ELR (cell line): ENCODE data around the gene GRID1.

Source experiments
- DNase-seq: peaks from one replicate; pipeline ENCODE4 v3.0.0-alpha.2; 2015; ENCODE audit warnings: low read depth

GRID1 gene

DNA sequence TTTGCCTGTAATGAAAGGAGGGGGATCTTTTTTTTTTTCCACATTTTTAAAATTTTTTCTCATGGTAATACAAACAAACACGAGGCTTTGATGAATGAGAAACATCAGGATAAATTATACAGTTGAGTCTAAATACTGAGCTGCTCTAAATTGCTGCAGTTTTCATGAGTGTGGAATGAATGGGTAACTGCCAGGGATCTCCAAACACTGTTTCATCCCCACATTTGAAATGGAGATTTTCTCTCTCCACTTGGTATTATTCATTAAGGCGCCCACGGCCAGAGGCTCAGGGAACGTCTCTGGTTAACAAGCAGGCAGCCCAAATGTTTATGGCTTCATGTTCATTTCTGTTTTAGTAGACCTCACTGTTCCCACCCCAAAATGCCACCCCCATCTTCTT, 717.1 kb downstream of the GRID1 start:
- DNase-seq = no peak

- DNase-seq = no peak
Observed at GRCh38 chr10:85648279-85648754, 718.3 kb downstream of the GRID1 start.

- no peak for DNase-seq
Observed at GRCh38 chr10:85647741-85648140, 718.9 kb downstream of the GRID1 start.

- peak; percentile 14 for DNase-seq
Observed at GRCh38 chr10:85645926-85646711, 720.5 kb downstream of the GRID1 start.

GRCh38 chr10:85645053-85645452, 721.5 kb downstream of the GRID1 start:
- no peak for DNase-seq

DNA sequence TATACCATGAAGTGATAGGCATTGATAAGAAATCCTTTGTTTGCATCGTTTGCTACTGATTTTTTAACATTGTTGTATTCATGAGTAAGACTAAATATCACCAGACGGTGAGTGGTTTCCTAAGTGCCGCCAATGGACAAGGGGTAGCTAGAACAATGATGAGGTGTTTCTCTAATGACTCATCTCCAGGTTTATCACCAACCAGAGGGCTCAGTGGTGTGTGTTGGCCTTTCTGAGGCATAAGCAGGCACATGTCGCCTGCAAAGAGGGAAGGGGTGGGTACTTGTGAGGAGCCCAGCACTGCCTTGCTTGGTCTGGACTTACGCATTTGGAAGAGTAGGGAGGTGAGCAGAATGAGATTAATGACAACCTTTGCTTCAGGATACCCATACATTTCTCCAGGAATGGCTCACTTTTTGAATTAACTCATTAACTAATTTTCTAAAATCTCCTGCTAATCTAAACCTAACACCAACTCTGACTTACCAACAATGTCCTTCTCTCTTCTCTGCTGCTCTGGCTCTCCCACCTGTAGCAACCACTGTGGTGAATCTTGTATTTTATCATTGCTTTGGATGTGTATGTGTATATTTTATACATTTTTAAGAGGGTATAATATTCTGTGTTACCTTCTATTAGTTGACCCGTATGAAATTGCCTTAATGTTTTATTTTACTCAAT, 722.6 kb downstream of the GRID1 start:
- DNase-seq = peak; percentile 3

DNA sequence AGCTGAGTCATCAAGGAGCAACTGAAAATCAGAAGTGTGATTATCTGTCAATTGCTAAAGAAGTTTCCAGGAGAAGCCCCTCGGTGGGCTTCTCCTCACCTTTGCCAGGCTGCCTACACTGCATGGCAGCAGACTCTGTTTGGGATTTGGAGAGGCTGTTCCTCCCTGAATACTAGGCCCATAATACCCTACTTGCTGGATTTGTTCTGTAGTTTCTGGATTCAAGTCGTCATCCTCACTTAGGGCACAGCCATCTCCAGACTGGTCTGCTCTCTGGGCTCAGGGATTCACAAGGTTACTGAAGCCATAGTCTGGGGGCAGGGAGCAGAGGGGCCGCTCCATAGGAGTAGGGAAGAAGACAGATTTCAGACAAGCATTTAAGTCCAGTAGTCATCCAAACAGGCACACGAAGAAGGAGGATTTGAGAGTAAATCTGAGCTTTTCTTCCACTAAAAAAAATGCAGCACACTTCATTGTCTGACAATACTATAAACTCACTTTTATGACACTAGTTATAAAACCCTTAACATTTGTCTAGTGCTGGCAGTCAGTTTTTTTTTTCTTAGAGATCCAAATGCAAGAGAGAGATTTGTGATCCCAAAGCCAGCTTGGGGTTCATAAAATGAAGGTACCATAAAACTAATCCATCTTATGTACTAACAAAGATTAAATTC, 723.3 kb downstream of the GRID1 start:
- no peak for DNase-seq

DNA sequence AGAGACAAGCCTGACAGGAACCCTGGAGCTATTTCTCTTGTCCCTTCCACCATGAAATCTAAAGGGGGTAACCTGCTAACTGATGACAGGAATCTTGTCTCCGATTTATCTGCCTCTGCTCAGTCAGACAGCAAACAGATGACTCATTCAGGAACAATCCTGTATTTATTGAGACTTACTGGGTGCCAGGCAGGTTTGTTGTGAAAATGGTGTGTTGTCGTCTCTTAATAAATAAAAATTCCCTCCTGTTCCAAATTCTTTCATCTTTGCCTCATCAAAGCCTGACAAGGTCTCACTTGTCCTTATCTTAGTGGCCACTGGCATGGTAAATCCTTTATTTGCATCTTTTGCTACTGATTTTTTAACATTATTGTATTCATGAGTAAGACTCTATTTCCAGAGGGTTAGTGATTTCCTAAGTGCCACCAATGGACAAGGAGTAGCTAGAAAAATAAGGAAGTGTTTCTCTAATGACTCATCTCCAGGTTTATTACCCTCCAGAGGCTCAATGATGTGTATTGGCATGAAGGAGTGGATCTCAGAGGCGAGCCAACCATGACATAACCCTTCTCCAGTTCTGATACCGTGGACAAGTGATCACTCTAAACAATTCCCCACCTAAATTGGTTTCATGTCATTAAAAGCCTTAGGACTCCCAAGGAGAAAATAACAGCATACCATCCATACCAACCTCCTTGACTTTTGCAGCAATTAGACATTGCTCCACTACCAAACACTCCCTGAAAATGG, 724.0 kb downstream of the GRID1 start:
- peak; percentile 21 for DNase-seq

DNA sequence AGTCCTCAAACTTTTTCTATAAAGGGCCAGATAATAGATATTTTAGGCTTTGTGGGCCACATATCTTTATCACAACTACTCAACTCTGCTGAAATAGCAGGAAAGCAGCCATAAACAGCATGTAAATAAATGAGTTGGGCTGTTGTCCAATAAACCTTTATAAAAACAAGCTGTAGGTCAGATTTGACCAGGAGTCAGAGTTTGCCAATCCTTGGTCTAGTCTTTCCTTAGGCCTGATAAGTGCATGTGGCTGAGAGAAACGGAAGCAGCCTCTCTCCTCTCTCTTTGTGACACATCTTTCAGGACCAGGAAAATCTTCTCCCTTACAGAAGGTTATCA, 724.5 kb downstream of the GRID1 start:
- peak; percentile 6 for DNase-seq

DNA sequence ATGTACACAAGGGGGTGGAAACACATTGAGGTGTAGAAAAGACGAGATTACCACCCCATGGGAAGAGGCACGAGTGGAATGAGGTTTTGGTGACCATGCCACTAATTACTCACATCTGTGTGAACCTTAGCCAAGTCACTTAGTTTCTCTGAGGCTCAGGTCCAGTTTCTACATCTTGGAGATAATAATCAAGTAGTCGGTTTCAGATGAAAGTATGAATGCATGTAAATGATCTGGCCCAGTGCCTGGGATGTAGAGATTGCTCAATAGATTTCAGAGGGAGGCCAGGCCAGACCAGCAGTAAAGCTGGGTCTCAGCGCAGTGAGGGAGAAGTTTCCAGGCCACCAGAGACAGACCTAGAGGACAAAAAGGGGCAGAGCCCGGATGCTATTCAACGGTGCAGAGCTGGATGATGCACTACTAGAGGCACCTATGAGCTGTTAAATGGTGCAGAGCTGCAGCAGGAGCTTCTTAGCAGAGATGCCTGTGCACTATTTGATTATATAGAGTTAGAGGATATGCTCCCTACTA, 725.1 kb downstream of the GRID1 start:
- DNase-seq = no peak

DNA sequence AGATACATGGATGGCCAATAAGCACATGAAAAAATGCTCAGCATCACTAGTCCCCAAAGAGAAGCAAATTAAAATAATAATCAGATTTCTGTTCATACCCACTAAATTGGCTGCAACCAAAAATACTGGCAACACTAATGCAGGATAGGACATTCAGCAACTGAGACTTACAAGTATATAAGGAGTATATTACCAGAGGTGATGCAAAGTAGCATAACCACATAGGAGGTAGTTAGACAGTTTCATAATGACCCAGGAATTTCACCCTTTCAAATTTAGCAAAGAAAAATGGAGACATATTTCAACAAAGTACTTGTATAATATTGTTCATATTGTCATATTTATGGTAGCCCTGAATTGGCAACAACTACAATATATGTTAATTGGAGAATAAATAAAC, 727.8 kb downstream of the GRID1 start:
- no peak for DNase-seq

DNA sequence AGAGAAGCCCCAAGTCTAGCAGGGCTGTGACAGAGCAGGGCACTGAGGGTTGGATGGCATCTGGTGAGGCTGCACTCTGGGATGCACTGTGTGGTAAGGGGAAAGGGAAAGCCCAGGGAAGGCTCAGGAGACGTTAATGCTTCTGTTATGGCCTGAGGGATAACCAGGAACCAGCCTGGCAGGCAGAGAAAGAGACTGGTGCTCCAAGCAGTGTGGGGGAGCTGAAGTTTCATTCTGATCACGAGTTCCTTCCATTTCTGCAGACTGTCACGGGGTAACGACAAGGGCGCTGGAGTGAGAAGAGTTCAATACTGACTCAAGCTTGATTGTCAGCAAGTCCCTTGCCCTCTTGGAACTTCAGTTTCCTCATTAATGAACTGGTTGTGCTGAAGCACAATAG, 730.9 kb downstream of the GRID1 start:
- DNase-seq = no peak

GRCh38 chr10:85624511-85624910, 742.1 kb downstream of the GRID1 start:
- no peak for DNase-seq

GRCh38 chr10:85623758-85624157, 742.8 kb downstream of the GRID1 start:
- DNase-seq = no peak

- DNase-seq = no peak
Observed at GRCh38 chr10:85623342-85623741, 743.3 kb downstream of the GRID1 start.

DNA sequence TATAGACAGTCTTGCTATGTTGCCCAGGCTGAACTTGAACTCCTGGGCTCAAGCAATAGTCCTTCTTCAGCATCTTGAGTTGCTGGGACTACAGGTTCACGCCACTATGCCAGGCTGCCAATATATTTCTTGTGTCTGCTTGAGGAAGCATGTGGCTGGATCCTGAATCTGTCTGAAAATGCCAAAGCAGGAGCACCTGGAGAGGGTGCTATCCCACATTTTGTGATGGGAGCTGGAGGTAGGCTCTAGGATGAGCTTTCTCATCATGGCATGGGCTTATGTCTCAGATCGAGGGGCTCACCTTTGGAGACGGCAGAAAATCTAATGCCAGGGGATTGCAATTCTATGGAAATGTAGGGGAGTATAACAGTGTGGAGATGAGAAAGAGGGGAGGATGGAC, 744.2 kb downstream of the GRID1 start:
- no peak for DNase-seq

- no peak for DNase-seq
Observed at GRCh38 chr10:85621562-85621961, 745.0 kb downstream of the GRID1 start.

DNA sequence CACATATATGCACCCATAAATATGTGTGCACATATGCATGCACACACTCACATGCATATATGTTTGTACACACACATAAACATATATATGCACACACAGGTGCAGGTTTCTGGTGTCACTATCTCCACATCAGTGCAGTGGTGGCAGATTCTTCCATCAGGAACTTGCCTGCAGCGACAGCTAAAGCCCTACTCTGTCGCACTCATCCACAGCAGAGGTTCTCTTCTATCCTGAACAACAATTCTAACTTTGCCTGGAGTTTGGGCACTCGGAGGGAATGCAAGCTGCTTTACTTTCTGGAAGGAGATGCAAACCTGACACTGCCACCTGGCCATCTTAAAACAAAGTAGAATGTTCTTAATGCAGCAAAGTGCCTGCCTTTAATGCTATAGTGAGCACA, 745.8 kb downstream of the GRID1 start:
- no peak for DNase-seq

- no peak for DNase-seq
Observed at GRCh38 chr10:85619832-85620231, 746.8 kb downstream of the GRID1 start.

- no peak for DNase-seq
Observed at GRCh38 chr10:85618841-85619240, 747.8 kb downstream of the GRID1 start.

- DNase-seq = no peak
Observed at GRCh38 chr10:85617751-85618546, 748.6 kb downstream of the GRID1 start.
